GM19468 (cell line): ENCODE data around the gene CCDC57.
"Not testable (repeated sequence)": the region's sequence is repeated elsewhere in the genome, so short reads cannot be mapped to it uniquely, and the experiment has no call there.

Experiments used
- ATAC-seq: cut with Tn5 transposase; IDR thresholded peaks from one replicate; pipeline ENCODE4 v1.9.1; 2021; ENCODE audit warnings: mild to moderate bottlenecking, moderate library complexity, moderate number of reproducible peaks; ENCODE audit not compliant: unreplicated experiment; ENCODE audit errors: extremely low read depth

Gene CCDC57

DNA sequence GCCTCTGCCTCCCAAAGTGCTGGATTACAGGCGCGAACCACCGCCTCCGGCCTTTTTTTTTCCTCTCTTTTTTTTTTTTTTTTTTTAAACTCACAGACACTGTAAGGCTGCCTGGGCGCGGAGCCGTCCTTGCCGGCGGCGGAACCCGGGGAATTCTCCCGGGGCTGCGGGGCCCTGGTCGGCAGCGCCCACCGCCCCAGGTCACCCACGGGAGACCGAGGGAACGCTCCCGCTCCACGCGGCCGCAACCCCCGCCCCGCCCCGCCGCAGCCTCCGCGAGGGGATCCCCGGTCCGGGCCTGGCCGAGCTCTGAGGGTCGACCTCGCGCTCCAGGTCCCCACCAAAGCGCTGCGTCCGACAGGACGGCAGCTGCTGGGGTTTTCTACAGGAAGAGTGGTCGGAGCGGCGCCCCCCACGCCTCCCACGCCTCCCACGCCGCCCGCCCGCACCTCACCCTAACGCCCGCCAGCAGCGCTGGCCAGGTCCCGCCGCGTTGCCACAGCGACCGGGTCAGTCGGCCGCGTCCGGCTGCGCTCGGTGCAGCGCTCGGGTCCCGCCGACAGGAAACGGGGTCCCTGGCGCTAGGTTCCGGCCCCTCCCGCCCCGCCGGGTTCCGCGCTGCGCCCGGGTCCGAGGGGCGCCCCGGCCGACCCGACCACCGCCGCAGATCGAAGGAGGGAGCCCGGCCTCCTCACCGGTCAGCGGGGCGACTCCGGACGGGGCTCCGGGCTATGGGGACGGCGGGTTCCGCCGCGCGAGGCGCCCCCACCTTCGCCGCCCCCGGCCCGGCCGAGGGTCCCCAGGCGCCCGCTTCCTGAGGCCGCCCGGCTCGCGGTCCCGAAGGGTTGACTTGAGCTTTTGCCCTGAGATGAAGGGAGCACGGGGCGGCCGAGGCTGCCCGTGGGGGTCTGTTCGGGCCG is at the start of gene CCDC57:
Gene CCDC57 (minus strand): TSS at position 512 of the 920 bp plus-strand sequence. CDS start 10,898 bp downstream, outside the sequence.
- no peak for ATAC-seq

DNA sequence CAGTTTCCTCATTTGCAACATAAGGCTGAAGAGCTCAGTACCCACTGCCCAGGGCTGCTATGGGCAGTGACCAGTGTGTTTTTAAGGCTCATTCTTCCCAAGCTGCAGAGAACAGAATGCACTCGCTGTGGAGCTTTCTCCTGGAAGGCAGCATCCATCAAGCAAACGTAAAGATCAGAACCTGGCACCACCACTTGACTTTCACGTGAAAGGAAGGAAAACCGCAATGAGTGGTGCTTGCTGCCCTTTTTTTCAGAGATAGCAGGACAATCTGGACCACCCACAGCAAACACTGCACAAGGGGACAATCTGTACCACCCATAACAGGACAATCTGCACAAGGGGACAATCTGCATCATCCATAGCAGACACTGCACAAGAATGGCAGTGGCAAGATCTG is 49.7 kb upstream of the CCDC57 start:
- no peak for ATAC-seq

DNA sequence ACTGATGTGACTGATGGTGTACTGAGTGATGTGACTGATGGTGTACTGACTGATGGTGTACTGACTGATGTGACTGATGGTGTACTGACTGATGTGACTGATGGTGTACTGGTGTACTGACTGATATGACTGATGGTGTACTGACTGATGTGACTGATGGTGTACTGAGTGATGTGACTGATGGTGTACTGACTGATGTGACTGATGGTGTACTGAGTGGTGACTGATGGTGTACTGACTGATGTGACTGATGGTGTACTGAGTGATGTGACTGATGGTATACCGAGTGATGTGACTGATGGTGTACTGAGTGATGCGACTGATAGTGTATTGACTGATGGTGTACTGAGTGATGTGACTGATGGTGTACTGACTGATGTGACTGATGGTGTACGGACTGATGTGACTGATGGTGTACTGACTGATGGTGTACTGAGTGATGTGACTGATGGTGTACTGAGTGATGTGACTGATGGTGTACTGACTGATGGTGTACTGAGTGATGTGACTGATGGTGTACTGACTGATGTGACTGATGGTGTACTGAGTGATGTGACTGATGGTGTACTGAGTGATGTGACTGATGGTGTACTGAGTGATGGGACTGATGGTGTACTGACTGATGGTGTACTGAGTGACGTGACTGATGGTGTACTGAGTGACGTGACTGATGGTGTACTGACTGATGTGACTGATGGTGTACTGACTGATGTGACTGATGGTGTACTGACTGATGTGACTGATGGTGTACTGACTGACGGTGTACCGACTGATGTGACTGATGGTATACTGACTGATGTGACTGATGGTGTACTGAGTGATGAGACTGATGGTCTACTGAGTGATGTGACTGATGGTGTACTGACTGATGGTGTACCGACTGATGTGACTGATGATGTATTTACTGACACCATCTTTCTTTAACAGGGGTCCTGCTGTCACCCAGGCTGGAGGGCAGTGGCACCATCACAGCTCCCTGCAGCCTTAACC is 47.6 kb upstream of the CCDC57 start:
- not testable (repeated sequence) for ATAC-seq

DNA sequence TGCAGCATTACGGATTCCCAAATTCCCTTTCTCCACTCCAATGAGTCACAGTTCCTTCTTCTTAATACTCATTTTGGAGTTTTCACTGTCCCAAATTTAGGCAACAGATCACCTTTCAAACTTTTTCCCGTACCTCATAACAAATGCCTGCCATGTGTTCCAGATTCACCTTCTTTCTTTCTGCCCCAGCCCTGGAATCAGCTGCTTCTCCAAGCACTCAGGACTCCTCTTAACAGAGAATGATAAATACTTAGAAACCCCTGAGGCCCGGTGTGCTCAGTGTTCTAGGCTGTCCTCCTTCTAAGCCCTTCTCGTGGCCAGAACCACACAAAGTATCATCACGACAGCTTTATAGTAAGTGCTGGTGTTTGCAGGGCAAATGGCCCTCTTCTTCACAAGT is 45.9 kb upstream of the CCDC57 start:
- ATAC-seq = no peak

DNA sequence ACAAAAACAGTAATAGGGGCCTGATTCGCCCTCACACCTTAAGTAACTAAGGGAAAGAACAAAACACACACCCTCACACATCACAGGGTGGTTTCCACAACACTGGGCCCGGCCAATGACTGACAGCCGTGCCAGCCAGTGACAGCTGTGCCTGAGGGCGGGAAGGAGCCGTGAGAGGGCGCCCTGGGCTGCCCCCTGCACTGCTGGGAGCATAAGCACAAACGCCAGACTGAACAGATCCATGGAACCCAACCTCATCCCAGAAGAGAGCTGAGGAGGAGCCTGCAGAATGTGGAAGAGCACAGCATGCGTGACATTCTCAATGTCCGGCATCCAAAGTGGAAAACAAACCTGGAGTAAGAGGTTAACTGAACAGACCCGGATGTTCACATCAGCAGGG is 44.8 kb upstream of the CCDC57 start:
- ATAC-seq = no peak

DNA sequence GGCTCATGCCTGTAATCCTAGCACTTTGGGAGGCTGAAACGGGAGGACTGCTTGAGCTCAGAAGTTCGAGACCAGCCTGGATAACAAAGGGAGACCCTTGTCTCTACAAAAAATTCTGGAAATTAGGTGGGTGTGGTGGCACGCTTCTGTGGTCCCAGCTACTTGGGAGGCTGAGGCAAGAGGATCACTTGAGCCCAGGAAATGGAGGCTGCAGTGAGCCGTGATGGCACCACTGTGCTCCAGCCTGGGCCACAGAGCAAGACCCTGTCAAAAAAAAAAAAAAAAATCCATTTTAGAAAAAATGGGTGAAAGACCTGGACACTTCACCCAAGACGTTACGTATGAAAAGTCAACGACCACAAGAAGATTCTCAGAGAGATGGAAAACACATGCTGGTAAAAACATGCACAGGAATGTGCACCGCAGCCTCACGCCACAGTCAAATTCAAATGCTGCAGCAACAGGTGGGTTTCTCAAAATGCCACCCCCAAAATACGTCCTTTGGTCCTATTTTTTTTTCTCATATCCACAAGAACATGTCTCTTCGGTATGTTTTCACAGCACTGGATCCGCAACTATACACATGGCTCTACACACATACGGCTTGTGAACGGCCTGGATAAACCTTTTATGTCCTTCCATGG is 43.7 kb upstream of the CCDC57 start:
- no peak for ATAC-seq

GRCh38 chr17:82255402-82255972 is 42.8 kb upstream of the CCDC57 start:
- ATAC-seq = no peak

DNA sequence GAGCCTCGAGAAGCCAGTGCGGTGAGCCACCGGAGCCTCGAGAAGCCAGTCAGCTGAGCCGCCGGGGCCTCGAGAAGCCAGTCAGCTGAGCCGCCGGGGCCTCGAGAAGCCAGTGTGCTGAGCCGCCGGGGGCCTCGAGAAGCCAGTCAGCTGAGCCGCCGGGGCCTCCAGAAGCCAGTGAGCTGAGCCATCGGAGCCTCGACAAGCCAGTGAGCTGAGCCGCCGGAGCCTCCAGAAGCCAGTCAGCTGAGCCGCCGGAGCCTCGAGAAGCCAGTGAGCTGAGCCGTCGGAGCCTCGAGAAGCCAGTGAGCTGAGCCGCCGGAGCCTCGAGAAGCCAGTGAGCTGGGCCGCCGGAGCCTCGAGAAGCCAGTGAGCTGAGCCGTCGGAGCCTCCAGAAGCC is 42.1 kb upstream of the CCDC57 start:
- ATAC-seq = not testable (repeated sequence)

GRCh38 chr17:82254096-82254495 is 41.5 kb upstream of the CCDC57 start:
- ATAC-seq = not testable (repeated sequence)

GRCh38 chr17:82253179-82253544 is 40.5 kb upstream of the CCDC57 start:
- no peak for ATAC-seq

GRCh38 chr17:82252511-82253178 is 40.0 kb upstream of the CCDC57 start:
- no peak for ATAC-seq

DNA sequence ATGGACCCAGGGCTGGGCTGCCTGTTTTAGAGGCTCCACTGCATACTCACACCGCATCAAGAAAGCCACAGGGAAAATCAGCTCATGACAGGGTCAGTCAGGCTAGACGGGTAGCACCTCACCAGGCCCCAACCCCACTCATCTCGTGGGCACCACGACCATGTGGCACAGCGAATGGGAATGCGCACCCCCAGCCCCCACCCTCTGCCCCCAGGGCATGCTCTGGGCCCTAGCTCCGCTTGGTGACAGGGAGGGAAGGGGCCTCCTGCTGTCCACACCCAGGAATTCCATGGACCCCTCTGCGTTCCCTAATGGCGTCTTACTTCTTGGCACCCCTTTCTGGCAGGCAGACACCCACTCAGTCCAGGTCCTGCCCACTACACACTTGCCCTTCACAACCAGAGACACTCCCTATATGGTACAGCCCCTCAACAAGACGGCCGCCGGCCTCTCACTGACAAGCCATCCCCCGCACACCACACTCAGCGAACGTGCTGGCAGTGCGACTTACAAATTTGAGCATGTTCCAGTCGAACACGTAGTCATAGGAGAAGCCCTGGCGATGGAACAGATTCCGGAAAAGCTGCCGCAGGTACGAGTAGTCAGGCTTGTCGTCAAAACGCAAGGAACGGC is 38.3 kb upstream of the CCDC57 start:
- ATAC-seq = no peak

DNA sequence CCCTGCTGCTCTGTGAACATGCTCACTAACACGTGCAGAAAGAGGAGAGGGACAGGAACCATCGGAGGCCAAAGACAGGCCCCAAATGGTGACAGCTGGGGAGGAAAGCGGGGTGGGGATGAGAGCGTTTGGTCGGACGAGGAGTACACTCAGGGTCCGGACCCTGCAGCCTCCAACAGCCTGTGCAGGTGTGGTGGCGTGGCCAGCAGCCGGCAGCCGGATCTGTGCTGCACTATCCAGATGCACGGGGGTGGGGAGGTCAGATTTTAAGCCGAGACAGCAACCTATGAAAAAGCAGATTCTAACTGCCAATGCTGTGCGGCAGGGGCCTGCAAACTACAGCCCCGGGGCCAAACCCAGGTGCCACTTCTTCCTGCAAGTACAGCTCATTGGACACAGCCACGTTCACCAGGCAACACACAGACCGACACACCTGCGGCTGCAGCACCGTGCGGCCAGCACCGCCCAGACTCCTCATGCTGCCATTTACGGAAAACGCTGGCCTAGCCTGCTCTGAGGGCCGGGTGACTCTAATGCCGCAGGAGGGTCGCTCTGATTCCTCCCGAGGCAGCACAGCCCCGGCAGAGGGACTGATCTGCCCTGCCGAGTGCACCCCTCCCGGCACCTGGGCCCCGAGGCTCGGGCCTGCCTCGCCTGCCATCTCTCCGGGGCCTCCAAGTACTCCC is 37.4 kb upstream of the CCDC57 start:
- no peak for ATAC-seq

GRCh38 chr17:82248815-82249674 is 36.4 kb upstream of the CCDC57 start:
- ATAC-seq = no peak

GRCh38 chr17:82247856-82248671 is 35.4 kb upstream of the CCDC57 start:
- ATAC-seq = no peak

GRCh38 chr17:82247182-82247823 is 34.7 kb upstream of the CCDC57 start:
- ATAC-seq = no peak
